GM23248 (cell line): ENCODE measurements around the gene BRD1.

Experiments
- EZH2 ChIP-seq: fragments of 200-600 bp; sonication (generic); IDR thresholded peaks from 2 replicates; pipeline ENCODE4 v1.6.1; 2018; ENCODE audit warnings: antibody characterized with exemption, mild to moderate bottlenecking; ENCODE audit not compliant: insufficient read depth, poor library complexity, severe bottlenecking
- EZH2phosphoT487 ChIP-seq: fragments of 200-600 bp; sonication (generic); IDR thresholded peaks from 2 replicates; pipeline ENCODE4 v1.6.1; 2018; ENCODE audit warnings: antibody characterized with exemption, moderate library complexity, mild to moderate bottlenecking, low read depth; ENCODE audit not compliant: insufficient read depth

GRCh38 chr22:49828599-49828965 is 909 bp upstream of the BRD1 start:
- TF ChIP-seq EZH2 (no peak), EZH2phosphoT487 (no peak)
